ENCODE results near the gene IQCE.

Gene IQCE

GRCh38 chr7:2614631-2615330 lies 56.0 kb downstream of the IQCE start:
- no peak for DNase-seq (ENCODE audit: low spot score)

- DNase-seq (ENCODE audit: low spot score) = no peak
Observed at GRCh38 chr7:2616387-2617324, 57.9 kb downstream of the IQCE start.

DNA sequence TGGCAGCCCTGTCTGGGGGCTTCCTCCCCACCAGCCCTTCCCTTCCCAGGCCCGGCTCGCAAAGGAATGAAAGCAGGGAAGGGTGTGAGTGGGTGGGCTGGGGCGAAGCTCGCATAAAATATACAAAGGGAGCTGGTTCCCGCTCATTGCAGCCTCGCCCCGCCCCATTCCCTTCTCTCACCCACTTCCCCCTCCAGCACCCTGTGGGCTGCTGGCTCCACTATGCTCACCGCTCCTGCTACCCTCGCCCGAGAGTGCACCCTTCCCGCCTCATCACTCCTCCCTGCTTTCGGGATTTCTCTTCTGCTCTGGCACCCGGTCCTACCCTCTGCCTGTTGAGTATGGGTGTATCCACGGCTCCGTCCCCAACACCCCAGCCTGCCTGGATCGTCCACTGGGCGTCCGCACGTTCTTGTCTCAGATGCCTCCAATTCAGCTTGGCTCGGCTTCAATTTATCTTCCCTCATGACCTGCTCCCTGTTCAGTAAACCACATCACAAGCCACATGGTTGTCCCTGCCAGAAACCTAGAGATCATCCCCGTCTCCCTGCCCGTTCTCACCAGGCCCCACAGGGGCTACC lies 58.6 kb downstream of the IQCE start:
- no peak for DNase-seq (ENCODE audit: low spot score)

- DNase-seq (ENCODE audit: low spot score) = peak; percentile 59
Observed at GRCh38 chr7:2619116-2619515, 60.3 kb downstream of the IQCE start.

DNA sequence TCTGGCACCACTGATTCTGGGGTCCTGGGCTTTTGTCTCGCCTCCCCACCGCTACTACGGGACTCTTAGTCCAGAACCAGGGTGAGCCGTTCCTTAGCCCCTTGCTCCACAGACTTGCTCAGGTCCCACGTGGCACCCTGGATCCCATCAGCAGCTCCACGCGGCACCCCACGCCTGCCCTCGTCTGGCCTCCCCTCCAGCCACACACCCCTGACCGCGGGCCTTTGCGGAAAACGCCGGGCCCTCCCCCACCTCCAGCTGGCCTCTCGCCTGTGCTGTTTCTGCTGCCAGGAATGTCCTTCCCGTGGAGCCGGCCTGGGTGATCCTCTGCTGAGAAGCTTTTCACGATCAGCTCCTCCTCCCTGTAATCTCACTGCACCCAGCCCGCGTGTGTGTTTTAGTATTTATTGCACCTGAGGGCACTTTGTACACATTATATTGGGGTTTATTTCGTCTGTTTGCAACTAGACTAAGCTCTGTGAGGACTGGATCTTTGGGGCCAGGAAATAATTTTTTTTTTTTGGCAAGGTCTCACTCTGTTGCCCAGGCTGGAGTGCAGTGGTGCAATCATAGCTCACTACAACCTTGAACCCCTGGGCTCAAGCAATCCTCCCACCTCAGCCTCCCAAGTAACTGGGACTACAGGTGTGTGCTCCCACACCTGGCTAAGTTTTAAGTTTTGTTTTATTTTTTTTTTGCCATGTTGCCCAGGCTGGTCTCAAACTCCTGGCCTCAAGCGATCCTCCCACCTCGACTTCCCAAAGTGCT lies 62.5 kb downstream of the IQCE start:
- DNase-seq (ENCODE audit: low spot score) = peak; percentile 72

- no peak for DNase-seq (ENCODE audit: low spot score)
Observed at GRCh38 chr7:2621948-2622640, 63.3 kb downstream of the IQCE start.

DNA sequence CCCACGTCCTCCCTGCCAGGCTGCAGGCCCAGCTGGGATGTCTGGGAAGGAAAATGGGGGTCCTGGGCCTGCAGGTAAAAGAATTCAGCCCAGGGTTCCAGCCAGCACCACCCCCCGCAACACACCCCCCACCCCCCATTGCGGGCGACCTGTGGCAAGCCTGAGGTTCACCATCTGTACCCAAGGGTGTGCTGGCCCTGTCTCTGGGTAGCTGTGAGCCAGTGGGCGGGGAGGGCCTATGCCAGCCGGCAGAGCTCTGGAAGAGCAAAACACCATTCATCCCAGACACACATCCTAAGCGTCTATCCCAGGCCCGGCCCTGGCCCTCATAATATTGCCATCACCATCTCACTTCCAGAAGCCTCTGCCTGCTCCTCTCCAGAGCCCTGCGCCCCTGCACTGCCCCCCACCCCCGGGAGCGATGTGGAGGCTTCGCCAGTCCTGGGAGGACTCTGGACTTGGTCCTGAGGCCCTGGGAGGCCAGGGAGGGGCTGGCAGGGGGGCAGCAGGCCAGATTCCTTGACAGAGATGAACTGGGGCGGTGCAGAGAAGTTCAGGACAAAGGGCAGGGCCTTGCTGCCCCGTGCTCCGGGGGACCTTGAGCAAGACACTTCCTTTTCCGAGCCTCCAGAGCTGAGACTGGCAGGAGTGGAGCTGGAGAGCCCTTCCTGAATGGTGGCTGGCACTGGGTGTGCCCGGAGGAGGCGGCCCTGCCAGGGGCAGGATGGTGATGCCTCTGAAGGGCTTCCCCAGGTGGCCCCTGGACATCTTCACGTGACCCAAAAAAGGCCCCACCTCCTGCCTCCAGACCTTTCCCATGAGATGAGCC lies 64.3 kb downstream of the IQCE start:
- DNase-seq (ENCODE audit: low spot score) = no peak

DNA sequence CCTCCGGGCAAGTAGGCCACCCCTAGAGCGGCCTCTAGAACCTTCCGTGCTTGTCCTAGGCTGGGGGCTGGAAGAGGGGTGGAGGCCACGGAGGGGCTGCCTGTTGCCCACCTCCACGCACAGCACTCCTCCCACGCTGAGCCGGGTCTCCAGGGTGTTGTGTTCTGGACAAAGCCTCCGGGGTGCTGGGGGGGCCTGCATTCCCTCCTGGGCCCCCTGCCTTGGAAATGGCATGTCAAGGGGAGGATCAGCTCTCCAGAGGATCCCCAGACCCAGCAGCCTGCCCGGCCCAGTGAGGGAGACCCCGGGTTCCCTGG lies 64.9 kb downstream of the IQCE start:
- DNase-seq (ENCODE audit: low spot score) = no peak

GRCh38 chr7:2624293-2624886 lies 65.6 kb downstream of the IQCE start:
- DNase-seq (ENCODE audit: low spot score) = no peak

GRCh38 chr7:2626498-2627117 lies 67.8 kb downstream of the IQCE start:
- no peak for DNase-seq (ENCODE audit: low spot score)

- no peak for DNase-seq (ENCODE audit: low spot score)
Observed at GRCh38 chr7:2627258-2628129, 68.7 kb downstream of the IQCE start.

- DNase-seq (ENCODE audit: low spot score) = no peak
Observed at GRCh38 chr7:2628130-2628482, 69.3 kb downstream of the IQCE start.

- DNase-seq (ENCODE audit: low spot score) = no peak
Observed at GRCh38 chr7:2628891-2629290, 70.1 kb downstream of the IQCE start.

DNA sequence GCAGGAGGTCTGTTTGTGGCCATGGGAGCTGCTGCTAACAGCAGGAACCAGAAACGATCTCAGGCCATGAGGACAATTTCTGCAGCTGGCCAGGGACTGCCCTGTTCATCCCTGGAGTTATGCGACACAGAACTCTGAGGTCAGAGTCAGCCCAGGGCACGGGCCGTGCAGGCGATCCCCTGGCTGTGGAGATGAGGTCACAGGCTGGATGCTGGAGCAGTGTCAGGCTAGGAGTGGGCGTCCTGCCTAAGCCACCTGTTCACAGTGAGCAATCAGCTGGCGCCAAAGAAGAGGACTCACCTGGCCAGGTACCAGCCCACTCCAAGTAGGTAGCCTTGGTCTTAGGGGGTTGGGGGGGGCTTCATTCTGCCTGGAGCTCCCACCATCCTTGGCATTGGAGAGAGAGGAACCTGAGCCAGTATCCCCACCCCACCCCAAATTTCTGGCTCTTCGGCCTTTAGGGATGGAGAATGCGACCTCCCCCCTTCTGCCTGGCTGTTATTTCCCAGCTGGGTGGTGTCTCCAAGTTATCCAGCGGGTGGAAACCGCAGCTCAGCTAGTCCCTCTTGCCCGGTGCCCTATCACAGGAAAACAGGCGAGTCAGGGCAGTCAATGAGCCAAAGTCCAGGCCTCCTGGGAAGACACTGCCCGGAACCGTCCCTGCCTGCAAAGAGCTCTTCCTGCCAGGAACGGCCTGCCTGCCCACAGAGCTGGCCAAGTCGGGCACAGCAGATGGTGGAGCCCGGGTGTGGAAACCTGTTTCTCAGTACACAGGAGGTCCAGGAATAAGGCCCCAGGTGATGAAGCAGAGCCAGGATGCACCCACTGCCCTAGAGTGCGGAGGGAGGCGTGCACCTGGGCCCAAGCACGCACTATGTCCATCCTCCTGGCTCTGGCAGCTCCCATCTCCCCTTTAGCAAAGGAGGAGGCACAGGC lies 71.2 kb downstream of the IQCE start:
- no peak for DNase-seq (ENCODE audit: low spot score)

DNA sequence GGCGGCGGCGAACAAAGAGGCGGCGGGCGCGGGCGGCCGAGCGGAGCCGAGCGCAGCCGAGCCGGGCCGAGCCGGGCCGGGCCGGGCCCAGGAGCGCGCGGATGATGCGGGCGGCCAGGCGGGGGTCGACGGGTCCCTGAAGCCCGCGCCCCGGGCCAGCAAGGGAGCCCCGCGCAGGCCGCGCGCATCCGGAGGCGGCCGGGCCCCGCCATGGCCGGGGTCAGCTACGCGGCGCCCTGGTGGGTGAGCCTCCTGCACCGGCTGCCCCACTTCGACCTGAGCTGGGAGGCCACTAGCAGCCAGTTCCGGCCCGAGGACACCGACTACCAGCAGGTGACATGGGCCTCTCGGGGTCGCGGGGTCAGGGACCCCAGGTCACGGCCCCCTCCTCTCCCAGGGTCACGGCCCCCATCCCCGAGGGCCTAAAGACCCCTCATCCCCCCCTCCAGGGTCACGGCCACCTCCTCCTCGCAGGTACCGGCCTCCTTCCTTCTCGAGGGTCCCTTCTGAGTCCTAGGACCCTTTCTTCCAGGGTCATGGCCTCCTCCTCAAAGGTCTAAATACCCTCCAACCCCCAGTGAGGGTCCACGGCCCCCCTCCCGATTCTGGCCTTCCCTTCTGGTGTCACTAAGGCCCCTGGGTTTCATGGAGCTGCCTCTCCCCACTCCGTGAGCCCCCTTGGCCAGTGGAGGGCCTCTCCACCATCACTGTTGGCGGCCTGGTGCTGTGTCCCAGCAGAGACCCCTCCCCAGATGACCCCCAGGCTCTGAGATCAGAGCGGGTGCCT lies 73.4 kb downstream of the IQCE start, which contains the start of gene TTYH3:
Gene TTYH3, plus strand, starts transcription at position 41 of the 787 bp plus-strand sequence. Its CDS starts 170 bp downstream, at position 211.
- DNase-seq (ENCODE audit: low spot score) = no peak

- peak; percentile 58 for DNase-seq (ENCODE audit: low spot score)
Observed at GRCh38 chr7:2632733-2633537, 74.2 kb downstream of the IQCE start.
